HL-60/S4 treated with phorbol 12-myristate 13-acetate at 8.2 ng/mL for 4 days and 3 days (cell line): Measurements from ENCODE around the gene TMEM134.

Experiments
- in situ Hi-C: fragments of 300-500 bp; cut with MboI; formaldehyde crosslinking; loops from 2 replicates; pipeline ENCODE4 v1.15.0; 2022; ENCODE audit warnings: low sequenced_read_pairs

TMEM134 gene

DNA sequence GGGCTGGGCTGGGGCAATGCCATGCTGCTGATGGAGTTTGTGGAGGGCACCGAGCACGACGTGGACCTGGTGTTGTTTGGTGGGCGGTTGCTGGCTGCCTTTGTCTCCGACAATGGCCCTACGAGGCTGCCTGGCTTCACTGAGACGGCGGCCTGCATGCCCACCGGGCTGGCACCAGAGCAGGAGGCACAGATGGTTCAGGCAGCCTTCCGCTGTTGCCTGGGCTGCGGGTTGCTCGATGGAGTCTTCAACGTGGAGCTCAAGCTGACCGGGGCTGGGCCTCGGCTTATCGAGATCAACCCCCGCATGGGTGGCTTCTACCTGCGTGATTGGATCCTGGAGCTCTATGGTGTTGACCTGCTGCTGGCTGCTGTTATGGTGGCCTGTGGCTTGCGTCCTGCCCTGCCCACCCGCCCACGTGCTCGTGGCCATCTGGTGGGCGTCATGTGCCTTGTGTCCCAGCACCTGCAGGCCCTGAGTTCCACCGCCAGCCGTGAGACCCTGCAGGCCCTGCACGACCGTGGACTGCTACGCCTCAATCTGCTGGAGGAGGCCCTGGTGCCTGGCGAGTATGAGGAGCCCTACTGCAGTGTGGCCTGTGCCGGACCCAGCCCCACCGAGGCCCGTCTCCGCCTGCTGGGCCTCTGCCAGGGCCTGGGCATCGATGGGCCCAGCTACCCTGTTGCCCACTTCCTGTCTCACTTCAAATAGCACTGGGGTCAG, 45.0 kb downstream of the TMEM134 start:
- in situ Hi-C loops, result no loop called here

DNA sequence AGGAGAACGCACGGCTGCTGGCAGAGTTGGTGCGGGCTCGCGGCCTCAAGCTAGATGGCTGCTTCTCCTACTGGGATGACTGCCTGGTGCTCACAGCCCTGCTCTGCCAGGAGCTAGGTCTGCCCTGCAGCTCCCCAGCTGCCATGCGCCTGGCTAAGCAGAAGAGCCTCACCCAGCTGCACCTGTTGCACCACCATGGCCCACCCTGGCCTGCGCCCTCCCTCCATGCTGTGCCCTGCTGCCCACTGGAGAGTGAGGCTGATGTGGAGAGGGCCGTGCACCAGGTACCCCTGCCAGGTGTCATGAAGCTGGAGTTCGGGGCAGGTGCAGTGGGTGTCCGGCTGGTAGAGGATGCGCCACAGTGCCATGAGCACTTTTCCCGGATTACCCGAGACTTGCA, 45.6 kb downstream of the TMEM134 start:
- in situ Hi-C loops, result no loop called here

DNA sequence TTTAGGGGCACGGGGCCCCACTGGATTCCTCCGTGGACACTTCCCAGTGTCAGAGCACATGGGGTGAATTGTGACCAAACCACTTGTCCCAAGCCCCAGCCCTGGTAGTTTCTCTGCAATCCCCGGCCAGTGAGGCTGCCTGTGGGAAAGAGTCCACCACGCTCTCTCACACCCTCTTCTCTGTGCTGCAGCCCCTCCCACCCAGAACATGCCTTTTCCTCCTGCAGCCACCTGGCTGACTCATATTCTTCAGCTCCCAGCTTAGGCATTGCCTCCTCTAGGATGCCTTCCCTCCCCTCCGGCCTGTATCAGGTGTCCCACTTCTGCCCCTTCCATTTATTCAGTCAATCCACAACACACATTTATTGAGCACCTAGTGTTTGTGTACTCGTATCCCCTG, 46.2 kb downstream of the TMEM134 start:
- in situ Hi-C loops, result no loop called here

DNA sequence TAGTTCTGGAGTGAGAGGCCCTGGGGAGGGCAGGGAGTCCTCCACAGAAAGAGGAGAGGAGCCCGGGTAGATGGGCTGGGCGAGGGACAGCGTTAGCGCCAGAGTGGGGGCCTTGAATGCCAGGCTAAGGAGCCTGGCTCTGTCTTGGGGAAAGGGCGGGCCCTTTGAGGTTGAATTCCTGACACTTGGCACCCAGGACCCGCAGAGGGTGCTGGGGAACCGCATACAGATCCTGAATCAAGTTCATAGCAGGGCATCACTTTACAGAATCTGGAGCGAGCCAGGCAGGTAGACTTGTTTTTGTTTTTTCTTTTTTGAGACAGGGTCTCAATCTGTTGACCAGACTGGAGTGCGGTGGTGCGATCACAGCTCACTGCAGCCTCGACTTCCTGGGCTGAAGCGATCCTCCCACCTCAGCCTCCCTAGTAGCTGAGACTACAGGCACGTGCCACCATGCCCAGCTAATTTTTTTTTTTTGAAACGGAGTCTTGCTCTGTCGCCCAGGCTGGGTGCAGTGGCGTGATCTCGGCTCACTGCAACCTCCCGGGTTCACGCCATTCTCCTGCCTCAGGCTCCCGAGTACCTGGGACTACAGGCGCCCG, 47.5 kb downstream of the TMEM134 start:
- in situ Hi-C loops, result no loop called here

DNA sequence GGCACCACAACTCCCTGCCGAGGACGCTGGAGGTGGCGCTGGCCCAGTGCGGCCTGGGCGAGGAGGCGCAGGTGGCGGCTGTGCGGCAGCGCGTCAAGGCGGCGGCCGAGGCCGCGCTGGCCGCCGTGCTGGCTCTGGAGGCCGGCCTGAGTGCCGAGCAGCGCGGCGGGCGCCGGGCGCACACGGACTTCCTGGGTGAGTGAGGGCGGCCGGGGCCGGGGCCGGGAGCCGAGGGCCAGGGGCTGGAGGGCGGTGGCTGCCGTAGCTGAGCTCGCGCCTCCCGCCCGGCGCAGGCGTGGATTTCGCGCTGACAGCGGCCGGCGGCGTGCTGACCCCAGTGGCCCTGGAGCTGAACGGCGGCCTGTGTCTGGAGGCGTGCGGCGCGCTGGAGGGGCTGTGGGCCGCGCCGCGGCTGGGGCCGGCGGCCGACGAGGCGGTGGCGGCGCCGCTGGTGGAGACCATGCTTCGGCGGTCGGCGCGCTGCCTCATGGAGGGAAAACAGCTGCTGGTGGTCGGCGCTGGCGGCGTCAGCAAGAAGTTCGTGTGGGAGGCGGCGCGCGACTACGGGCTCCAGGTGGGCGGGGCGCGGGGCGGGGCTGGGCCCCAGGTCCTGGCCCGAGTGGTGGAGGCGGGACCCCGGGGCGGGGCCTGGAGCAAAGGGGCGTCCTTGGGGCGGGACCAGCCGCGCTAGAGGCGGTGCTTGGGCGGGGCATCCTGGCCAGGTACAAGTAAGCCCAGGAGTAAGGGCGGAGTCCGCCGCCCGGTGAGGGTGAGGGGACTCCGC, 48.2 kb downstream of the TMEM134 start:
- in situ Hi-C loops, result no loop called here

DNA sequence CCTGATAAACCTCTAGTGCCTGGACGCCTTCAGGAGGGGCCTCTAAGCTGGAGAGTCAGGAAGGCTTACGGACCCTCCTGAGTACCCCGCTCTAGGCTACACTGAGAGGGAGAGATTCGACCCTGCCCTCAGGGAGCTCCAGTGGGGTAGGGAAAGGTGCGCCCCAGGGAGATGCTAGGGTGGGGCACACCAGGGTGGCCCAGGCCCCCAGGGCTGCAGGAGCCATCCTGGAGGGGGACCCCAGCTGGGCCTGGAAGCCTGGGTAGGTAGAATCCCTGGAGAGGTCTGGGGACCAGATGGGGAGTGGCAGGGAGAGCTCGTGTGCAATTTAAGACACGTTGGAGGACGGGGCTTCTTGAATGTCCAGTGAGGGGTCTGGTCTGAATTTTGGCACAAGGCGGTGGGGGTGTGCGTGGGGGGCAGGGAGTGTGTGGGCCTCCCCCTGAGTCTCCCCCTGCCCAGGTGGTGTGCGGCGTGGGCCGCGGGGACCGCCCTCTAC, 48.9 kb downstream of the TMEM134 start:
- in situ Hi-C loops, result no loop called here

DNA sequence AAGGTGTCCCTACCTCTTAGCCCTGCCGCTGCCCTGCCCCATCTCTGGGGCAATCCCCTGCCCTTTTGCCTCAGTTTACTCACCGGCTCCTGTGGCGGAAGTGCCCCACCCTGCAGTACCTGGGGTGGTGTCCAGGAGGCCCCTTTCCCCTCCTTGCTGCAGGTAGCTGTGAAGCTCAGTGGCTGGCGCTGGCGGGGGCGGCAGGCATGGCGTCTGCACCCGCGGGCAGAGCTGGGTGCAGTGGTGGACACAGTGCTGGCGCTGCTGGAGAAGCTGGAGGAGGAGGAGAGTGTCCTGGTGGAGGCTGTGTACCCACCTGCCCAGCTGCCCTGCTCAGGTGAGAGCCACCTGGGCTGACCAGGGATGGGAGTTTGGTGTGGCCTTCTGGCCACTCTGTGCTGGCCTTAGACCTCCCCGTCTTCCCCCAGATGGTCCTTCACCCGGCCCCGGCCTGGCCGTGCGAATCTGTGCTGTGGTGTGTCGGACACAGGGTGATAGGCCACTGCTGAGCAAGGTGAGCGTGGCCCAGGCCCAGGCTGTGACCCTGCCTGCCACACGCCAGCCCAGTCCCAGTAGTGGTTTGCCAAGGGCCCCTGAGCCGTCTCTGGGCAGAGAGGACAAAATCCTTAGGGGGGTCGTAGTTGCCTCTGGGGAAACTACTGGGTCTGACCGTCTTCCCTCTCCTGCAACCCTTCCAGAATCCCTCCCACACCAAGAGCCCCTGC, 49.6 kb downstream of the TMEM134 start:
- in situ Hi-C loops, result no loop called here

DNA sequence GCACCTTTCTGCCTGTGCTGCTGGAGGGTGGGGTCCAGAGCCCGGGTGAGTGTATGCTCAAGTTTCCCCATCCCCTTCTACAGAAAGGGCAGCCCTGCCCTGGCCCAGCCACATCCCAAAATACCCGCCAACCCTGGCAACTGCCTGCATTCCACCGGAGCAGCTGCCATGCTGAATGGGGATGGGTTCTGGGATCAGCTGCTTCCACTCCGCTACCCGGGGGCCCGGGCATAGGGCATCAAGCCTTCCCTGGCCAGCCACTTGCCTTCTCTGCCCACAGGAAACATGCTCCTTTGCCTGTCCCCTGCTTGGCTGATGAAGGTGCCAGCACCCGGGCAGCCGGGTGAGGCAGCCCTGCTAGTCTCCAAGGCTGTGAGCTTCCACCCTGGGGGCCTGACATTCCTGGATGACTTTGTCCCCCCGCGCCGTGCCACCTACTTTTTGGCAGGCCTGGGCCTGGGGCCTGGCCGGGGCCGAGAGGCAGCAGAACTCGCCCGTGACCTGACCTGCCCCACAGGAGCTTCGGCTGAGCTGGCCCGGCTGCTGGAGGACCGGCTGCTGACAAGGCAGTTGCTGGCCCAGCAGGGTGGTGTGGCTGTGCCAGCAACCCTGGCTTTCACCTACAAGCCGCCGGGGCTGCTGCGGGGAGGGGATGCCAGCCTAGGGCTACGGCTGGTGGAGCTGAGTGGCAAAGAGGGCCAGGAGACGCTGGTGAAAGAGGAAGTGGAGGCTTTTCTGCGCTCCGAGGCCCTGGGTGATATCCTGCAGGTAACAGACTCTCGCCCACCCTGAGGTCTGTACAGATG, 50.4 kb downstream of the TMEM134 start:
- in situ Hi-C loops, result no loop called here

DNA sequence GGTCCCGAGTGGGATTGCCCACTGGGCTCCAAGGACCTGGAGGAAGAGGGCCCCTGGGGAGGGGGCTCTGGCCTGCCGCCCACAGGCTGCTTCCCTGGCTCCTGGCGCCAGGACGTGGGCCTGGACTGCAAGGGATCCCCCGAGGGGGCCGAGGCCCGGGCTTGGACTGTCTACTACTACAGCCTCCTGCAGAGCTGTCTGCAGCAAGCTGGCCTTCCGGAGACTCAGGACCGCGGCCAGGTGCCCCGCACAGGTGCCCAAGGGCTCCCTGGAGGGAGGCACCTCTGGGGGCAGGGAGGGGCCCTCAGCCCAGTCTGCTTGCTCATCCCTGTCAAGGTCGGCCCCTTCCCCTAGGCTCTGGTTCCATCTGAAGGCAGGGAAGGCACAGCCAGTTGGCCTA, 51.6 kb downstream of the TMEM134 start:
- in situ Hi-C loops, result no loop called here

DNA sequence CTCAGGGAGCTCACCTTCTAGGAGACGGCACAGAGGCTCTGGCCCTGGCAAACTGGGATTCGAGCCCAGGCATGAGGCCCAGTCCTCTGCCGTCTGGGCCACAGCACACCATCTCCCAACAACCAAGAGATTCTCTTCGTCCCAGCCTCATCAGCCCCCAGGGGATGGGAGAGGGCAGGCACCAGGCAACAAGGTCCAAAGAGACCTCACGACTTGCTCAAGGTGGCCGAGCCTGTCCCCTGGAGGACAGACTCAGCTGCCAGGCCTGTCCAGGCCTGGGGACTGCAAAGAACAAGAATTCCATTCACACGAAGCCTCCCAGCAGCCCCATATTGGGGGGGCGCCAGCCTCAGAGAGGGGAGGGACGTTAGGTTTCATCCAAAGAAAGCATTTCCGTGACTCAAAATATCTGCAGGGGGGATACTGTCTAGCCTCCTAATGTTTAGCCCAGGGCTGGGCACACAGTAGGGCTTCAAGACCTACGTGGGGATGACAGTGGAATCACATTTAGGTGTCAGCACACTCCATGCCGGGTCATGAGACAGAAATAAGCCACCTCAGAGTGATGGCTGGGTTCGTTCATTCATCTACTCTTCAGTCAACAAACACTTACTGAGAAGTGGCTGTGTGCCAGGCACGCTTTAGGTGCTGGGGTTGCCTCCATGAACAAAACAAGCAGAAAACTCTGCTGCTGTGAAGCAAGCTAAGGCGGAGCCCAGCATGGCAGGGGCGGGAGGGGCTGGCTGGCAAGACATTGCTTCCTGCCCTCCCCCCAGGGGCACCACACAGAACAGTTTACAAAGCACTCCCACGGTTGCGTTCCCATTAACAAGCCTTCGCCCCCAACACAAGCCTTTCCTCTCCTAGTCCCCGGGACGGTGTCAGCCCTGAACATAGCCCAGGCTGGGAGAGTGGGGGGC, 52.4 kb downstream of the TMEM134 start:
- in situ Hi-C loops, result no loop called here

DNA sequence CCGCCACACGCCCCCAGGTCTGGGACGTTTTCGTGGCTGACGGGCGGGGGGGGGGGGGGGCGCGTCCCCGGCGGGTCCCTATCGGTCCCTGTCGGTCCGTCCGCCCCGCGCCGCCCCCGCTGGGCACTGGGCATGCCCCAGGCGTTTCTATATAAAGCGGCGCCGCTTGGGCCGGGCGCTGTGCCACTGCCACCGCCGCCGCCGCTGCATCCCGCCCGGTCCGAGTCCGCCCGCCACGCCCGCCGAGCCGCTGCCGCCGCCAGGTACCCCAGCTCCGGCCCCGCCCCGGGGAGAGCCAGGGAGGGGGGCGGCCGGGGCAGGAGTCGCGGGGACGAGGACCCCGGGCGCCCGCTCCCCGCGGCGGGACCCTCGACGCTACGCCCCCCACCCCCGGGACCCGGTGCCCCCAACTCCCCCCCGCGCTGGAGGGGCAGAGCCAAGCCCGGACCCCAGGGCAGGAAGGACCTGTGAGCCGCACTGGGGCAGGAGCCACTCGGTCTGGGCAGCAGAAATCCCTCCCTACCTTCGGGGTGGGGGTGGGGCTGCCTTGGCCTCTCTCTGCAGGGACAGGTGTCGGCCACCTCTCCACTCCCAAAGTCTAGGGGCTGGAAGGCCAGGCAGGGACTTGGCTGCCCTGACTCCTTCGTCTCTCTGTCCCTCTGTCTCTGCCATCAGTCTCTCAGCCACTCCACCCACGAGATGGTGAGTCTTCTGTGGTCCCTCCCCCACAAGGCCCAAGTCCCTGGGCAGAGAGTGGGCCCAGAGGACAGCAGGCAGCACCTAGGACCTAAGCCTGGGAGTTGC, 53.3 kb downstream of the TMEM134 start, which contains the start of gene CARNS1:
CARNS1 (plus strand) TSS at position 178 of the 804 bp plus-strand sequence; CDS start at position 700, 522 bp downstream.
- in situ Hi-C loops, result no loop called here

DNA sequence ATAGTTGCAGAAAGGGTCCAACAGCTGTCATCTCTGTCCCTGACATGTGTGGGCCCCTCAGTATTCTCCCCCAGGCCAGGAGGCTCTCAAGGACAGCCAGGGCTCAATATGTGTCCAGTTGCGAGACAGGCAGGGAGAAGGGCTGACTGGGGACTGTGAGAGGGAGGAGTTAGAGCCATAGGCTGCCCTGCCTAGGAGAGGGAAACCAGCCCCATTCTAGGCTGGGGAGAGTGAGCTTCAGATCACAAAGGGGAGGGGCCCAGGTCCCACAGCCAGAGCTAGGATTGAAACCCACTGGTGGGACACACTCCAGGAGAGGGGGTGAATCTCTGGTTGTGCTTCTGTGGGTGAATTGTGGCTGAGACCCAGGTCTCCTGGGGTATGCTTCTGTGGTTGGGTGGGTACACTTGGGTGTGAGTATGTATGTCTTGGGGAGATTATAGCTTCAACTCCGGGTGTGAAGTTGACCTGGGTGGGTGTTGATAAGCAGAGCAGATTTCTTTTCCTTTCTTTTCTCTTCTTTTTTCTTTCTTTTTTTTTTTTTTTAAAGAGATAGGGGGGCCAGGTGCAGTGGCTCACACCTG, 55.7 kb downstream of the TMEM134 start:
- in situ Hi-C loops, result no loop called here

DNA sequence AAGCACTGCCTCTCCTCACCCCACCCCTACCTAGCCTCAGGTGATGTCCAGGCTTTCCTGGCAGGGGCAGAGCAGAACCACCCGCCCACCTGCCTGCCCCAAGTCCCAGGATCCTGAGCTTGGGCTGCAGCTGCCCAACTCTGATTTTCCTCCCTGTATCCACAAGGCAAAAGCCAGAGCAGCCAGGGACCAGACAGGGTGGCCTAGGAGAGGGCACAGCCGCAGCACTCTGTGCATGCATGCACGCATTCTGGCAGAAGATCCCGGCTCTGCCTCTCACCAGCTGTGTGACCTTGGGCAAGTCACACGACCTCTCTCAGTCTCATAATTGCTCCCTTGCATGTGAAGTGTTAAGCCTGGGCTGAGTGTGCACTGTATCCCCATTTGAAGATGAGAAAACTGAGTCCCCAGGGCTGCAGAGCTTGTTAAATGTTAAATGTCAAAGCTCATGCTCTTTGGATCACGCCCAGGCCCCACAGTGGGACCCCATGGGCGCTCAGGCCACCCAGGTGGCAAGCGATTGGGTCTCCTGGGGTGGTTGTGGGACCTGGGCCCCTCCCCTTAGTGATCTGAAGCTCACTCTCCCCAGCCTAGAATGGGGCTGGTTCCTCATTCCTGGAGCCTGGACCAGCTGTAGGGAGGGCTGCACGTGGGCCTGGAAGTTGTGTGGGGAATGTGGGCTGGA, 56.4 kb downstream of the TMEM134 start:
- in situ Hi-C loops, result no loop called here

DNA sequence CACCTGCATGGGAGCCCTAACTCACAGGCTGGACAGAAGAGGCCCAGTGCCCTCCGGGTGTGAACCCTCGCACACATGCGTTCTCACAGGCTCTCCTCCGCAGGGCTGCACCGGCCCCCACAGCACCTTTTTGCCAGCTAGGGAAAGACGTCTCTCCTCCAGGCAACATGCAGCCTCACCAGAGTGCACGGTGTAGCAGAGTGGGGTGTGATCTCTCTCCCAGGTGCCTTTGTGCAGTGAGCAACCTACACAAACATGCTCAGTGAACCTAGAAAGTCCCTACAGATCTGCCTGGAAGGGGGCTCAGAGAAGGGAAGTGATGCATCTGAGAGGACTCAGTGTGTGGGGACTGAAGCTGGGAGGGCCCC, 57.3 kb downstream of the TMEM134 start:
- in situ Hi-C loops, result no loop called here
